C4-2B (cell line): Measurements from ENCODE around the gene SOST.

Source experiments
- H3K27ac ChIP-seq: fragments of 450-650 bp; 2 replicates; pipeline ENCODE4 v1.5.1; 2017
- ZFX ChIP-seq: fragments of 450-650 bp; IDR thresholded peaks from 2 replicates; pipeline ENCODE4 v1.6.1; 2017
- TF ChIP-seq, protein P1 (sequence below): fragments of 450-650 bp; conservative IDR thresholded peaks from 2 replicates; pipeline ENCODE4 v1.5.1; 2017; ENCODE audit warnings: mild to moderate bottlenecking

SOST gene

DNA sequence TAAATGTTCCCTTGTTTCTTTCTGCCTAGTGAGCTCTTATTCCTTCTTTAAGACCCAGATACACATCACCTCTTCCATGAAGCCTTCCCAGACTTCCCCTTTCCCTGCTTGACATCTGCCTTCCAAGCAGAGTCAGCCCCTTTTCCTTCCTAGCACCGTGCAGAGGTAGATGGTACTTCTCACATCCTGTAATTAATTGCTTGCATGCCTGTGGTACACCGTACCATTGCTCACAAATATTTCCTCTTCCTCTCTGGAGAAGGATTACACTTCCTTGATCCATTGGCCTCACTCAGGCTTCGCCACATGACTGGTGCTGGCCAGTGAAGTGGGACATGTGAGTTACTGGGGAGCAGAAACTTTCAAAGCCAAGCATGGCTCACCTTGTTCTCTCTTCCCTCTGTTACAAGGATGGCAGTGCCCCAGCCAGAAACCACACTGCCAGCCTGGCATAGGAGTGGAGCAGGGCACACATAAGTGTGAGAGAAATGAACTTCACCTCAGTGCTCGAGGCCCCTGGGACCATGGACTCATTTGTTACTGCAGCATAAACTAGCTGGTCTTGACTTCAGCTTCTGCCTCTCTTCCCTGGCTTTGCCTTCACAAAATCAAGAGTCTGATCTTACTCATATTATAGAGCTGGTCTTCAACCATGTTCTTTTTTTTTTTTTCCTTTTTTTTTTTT is 44.0 kb downstream of the SOST start:
- H3K27ac ChIP-seq = no peak overlapping the region
- no peak for TF ChIP-seq ZFX
- TF ChIP-seq, protein P1, sequence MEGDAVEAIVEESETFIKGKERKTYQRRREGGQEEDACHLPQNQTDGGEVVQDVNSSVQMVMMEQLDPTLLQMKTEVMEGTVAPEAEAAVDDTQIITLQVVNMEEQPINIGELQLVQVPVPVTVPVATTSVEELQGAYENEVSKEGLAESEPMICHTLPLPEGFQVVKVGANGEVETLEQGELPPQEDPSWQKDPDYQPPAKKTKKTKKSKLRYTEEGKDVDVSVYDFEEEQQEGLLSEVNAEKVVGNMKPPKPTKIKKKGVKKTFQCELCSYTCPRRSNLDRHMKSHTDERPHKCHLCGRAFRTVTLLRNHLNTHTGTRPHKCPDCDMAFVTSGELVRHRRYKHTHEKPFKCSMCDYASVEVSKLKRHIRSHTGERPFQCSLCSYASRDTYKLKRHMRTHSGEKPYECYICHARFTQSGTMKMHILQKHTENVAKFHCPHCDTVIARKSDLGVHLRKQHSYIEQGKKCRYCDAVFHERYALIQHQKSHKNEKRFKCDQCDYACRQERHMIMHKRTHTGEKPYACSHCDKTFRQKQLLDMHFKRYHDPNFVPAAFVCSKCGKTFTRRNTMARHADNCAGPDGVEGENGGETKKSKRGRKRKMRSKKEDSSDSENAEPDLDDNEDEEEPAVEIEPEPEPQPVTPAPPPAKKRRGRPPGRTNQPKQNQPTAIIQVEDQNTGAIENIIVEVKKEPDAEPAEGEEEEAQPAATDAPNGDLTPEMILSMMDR = no peak

DNA sequence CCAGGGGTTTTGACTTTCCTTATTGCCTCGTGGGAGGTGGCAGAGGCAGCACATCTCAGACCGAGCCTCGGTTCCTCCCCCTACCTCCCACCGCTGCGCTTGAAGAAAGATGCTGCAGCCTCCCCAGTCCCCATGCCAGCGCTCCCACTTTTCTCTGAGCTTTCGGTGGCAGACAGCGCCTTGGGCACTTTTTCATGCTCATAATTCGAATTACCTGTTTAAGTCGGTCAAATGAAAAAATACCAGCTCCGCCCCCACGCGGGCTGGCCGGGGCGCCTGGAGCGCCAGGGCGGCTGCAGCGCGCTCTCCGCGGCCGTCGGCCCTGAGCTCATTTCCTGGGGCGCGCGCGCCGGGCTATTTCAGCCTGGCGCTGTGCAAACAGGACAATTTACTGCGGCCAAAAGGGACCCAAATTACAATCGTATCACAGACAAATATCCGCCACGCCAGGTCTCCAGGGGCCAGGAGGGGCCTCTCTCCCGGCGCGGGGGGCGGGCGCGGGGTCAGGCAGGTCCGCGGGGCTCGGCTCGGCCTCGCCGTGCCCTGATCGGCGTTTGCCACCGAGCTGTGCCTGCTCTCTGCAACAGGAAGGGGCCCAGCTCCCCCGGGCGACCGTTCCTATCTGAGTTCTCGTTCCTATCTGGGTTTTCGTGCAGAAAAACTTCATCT is 45.0 kb downstream of the SOST start:
- TF ChIP-seq ZFX = no peak
- TF ChIP-seq, protein P1 = no peak
- H3K27ac ChIP-seq = no peak overlapping the region

DNA sequence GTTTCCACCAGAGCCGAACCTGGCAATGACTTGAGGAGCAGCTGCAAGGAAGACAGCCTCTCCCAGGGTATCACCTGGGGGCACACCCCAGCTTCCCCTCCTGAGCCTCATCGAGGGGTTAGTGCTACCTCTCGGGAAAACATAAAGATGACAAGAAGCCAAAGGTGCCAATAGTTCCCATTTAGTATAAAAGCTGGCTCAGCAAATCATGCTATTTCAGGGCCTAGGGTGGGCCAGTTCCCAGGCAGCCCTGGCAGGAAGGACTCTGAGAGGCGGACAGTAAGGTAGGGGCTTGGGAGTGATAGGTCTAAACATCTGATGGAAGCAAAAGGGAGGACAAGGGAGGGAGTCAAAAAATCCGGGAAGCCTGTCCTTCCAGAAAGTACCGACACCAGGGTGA is 46.2 kb downstream of the SOST start:
- H3K27ac ChIP-seq = no peak overlapping the region
- TF ChIP-seq ZFX = no peak
- TF ChIP-seq, protein P1 = no peak

DNA sequence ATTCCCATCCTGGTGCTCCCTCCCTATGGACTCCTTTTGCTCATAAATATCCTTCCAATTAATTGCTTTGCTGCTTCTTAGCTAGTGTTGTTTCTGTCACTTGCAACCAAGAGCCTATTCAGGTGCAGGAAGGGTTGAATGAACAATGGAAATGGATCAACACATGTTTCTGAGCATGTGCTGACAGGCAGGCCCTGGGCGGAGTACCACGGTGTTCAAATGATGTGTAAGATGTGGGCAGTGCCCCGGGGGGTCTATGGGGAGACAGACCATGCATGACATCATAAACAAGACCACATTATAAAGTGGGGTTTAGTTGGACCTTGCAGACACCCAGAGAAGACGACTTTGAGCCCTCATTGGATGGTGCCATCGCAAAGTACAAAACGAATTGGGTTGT is 48.5 kb downstream of the SOST start:
- TF ChIP-seq, protein P1 = no peak
- no peak for TF ChIP-seq ZFX
- no peak overlapping the region for H3K27ac ChIP-seq

DNA sequence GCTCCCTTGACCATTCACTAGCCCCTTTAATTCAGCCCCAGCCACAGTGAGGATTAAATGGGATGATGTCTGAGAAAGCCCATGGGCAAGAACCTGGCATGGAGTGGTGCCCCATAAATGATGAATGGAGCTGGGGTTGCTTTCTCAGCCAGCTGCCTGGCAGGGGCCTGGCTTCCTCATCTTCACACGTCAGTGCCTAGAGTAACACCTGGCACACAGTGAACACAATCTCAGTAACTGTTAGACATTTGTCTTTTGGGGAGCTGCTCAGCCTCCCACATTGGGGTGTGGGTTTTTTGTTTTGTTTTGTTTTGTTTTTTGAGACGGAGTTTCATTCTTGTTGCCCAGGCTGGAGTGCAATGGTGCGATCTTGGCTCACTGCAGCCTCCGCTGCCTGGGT is 49.4 kb downstream of the SOST start:
- H3K27ac ChIP-seq = no peak overlapping the region
- TF ChIP-seq, protein P1 = no peak
- TF ChIP-seq ZFX = no peak

DNA sequence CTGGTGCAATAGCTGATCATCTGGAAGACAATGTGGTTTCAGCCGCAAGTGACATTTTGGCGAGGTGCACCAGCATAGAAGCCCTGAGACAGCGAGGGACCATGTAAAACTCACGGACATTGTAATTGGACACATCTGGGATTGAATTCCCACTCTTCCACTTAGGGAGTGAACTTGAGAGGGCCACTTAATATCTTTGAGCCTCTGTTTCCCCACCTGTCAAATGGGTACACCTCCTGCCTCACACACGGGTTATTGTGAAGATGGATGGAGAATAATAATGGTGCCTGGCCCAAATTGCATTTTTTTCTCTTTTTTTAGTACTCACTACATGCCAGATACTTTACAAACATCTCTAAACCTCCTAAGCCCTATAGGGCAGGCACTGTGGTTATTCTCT is 51.4 kb downstream of the SOST start:
- no peak for TF ChIP-seq ZFX
- TF ChIP-seq, protein P1 = no peak
- H3K27ac ChIP-seq = no peak overlapping the region

DNA sequence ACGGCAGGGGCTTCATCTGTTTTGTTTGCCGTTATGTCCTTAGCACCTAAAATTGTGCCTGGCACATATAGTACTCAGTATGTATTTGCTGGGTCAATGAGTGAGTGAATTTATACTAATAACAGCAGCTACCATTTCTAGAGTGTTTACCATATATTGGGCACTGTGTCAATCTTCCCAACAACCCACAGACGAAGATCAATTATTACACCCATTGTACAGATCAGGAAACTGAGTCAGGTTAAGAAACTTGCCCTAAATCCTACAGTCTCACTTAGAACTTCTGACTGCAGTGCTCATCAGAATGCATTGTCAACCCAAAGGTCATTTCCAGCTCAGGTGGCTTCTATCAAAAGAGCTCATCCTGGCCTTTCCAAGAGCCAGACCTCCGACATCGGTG is 52.4 kb downstream of the SOST start:
- H3K27ac ChIP-seq = no peak overlapping the region
- no peak for TF ChIP-seq ZFX
- TF ChIP-seq, protein P1 = no peak
